ENCODE data around the gene RTN4. TPM values are rescaled to one million over a fixed set of nuclear protein-coding genes. Genes with fewer than 3 reads are reported as not detected.

RTN4 gene
- total RNA-seq, 4 donors from 2014 or later = 234 to 395 (median 319) TPM

- WGBS = 79% methylated on average over 3 of the region's 3 CpGs
- H3K27ac ChIP-seq = no peak overlapping the region
- H3K4me1 ChIP-seq = peaks cover 71% of the 10 kb centered on the region
- TF ChIP-seq POLR2AphosphoS5 (IDR thresholded peaks at IDR 0.05) = no peak
- no peak for TF ChIP-seq POLR2A (IDR thresholded peaks at IDR 0.05)
- TF ChIP-seq, protein P1, sequence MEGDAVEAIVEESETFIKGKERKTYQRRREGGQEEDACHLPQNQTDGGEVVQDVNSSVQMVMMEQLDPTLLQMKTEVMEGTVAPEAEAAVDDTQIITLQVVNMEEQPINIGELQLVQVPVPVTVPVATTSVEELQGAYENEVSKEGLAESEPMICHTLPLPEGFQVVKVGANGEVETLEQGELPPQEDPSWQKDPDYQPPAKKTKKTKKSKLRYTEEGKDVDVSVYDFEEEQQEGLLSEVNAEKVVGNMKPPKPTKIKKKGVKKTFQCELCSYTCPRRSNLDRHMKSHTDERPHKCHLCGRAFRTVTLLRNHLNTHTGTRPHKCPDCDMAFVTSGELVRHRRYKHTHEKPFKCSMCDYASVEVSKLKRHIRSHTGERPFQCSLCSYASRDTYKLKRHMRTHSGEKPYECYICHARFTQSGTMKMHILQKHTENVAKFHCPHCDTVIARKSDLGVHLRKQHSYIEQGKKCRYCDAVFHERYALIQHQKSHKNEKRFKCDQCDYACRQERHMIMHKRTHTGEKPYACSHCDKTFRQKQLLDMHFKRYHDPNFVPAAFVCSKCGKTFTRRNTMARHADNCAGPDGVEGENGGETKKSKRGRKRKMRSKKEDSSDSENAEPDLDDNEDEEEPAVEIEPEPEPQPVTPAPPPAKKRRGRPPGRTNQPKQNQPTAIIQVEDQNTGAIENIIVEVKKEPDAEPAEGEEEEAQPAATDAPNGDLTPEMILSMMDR (IDR thresholded peaks at IDR 0.05) = no peak
- TF ChIP-seq EP300 (IDR thresholded peaks at IDR 0.05) = no peak
- no peaks in the 10 kb centered on the region for H3K36me3 ChIP-seq
- H3K9me3 ChIP-seq = no peaks in the 10 kb centered on the region
- H3K27me3 ChIP-seq = no peaks in the 10 kb centered on the region
- DNase-seq (ENCODE audit: low spot score in 2 of 2) = no peak
- H3K4me3 ChIP-seq = no peak overlapping the region
Measured at GRCh38 chr2:55030766-55031165, 19.5 kb downstream of the RTN4 start.

DNA sequence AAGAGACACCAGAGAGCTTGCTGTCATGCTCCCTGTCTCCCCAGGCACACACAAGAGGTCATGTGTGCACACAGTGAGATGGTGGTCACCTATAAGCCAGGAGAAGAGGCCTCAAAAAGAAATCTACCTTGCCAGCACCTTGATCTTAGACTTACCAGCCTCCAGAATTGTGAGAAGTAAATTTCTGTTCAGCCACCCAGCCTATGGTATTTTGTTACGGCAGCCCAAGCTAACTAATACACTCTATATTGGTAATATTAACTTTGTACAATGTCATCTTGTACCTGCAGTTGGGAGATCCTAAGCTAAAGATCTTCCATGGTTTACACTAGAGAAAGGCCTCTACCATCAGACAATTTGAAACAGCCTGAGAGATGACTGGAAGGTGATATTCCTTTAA, 21.2 kb downstream of the RTN4 start:
- H3K4me1 ChIP-seq = peaks cover 86% of the 10 kb centered on the region

DNA sequence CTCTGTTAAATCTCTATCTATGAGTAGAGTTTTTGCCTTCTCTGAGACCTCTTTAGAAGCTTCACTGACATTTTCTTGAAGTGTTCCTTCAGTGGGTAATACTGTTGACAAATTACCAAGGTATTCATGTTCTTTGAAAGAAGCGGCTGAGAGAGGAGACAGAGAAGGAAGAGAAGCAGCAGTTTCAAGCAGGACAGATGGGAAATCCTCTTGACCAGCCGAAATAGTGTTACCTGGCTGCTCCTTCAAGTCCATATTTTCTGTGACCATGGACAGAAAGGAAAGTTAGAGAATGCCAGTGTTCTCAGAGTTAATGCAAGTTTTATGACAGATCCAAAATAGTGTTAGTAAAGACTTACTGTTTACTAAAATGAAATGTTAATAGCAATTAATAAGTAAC, 23.0 kb downstream of the RTN4 start:
- Histone ChIP-seq H3K36me3 (no peaks in the 10 kb centered on the region), H3K9me3 (no peaks in the 10 kb centered on the region), H3K4me1 (peaks cover 84% of the 10 kb centered on the region), H3K4me3 (no peak overlapping the region), H3K27me3 (no peaks in the 10 kb centered on the region), H3K27ac (no peak overlapping the region)
- DNase-seq (ENCODE audit: low spot score in 2 of 2) = no peak
- 82% methylated on average over 2 of the region's 2 CpGs for WGBS
- TF ChIP-seq, protein P1 (IDR thresholded peaks at IDR 0.05) = no peak
- TF ChIP-seq POLR2AphosphoS5 (IDR thresholded peaks at IDR 0.05) (no peak), EP300 (IDR thresholded peaks at IDR 0.05) (no peak), POLR2A (IDR thresholded peaks at IDR 0.05) (no peak)

More for the DNA sequence above, 21.2 kb downstream of the RTN4 start:
- DNase-seq (ENCODE audit: low spot score in 2 of 2) = no peak
- Histone ChIP-seq H3K27me3 (no peaks in the 10 kb centered on the region), H3K27ac (no peak overlapping the region), H3K36me3 (no peaks in the 10 kb centered on the region), H3K9me3 (no peaks in the 10 kb centered on the region), H3K4me3 (no peak overlapping the region)
- 94% methylated on average over 1 of the region's 1 CpG for WGBS
- TF ChIP-seq EP300 (IDR thresholded peaks at IDR 0.05) = no peak
- no peak for TF ChIP-seq POLR2AphosphoS5 (IDR thresholded peaks at IDR 0.05)
- TF ChIP-seq, protein P1 (IDR thresholded peaks at IDR 0.05) = no peak
- TF ChIP-seq POLR2A (IDR thresholded peaks at IDR 0.05) = no peak

DNA sequence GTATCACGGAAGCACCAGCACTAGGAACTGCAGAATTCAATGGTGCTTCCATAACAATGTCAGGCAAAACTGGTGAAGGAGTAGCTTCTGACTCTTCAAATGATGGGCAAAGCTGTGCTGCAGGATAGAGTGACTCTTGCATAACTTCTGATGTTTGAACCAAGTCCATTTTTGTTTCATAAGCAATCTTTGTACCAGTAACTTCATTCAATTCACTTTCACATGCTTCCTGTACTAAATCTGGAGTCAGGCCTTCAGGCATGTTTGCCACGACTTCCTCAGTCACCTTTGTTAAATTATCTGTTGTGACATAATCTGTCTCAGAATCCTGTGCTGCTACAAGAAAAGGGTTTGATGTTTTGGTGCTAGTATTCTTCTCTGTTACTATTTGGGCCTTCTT, 24.0 kb downstream of the RTN4 start:
- Histone ChIP-seq H3K4me1 (peaks cover 76% of the 10 kb centered on the region), H3K36me3 (no peaks in the 10 kb centered on the region), H3K4me3 (no peak overlapping the region), H3K27me3 (no peaks in the 10 kb centered on the region), H3K9me3 (no peaks in the 10 kb centered on the region), H3K27ac (no peak overlapping the region)
- no peak for DNase-seq (ENCODE audit: low spot score in 2 of 2)
- WGBS = 34% methylated on average over 2 of the region's 2 CpGs
- peak in 1 of 3 donors; percentile 35 for TF ChIP-seq POLR2AphosphoS5 (IDR thresholded peaks at IDR 0.05)
- TF ChIP-seq, protein P1 (IDR thresholded peaks at IDR 0.05) = no peak
- no peak for TF ChIP-seq POLR2A (IDR thresholded peaks at IDR 0.05)

- no peaks in the 10 kb centered on the region for H3K27me3 ChIP-seq
- peaks cover 72% of the 10 kb centered on the region for H3K4me1 ChIP-seq
- no peaks in the 10 kb centered on the region for H3K36me3 ChIP-seq
- TF ChIP-seq, protein P1 (IDR thresholded peaks at IDR 0.05) = no peak
- TF ChIP-seq POLR2AphosphoS5 (IDR thresholded peaks at IDR 0.05) (no peak), POLR2A (IDR thresholded peaks at IDR 0.05) (no peak), EP300 (IDR thresholded peaks at IDR 0.05) (no peak)
- H3K9me3 ChIP-seq = no peaks in the 10 kb centered on the region
- WGBS = 50% methylated on average over 2 of the region's 2 CpGs
- H3K4me3 ChIP-seq = no peak overlapping the region
- DNase-seq (ENCODE audit: low spot score in 2 of 2) = no peak
- no peak overlapping the region for H3K27ac ChIP-seq
Measured at GRCh38 chr2:55025627-55026026, 24.6 kb downstream of the RTN4 start.
